ENCODE data around the gene HHLA2.
"Not testable (repeated sequence)": the region's sequence is repeated elsewhere in the genome, so short reads cannot be mapped to it uniquely, and the experiment has no call there.

The HHLA2 gene, protein sequence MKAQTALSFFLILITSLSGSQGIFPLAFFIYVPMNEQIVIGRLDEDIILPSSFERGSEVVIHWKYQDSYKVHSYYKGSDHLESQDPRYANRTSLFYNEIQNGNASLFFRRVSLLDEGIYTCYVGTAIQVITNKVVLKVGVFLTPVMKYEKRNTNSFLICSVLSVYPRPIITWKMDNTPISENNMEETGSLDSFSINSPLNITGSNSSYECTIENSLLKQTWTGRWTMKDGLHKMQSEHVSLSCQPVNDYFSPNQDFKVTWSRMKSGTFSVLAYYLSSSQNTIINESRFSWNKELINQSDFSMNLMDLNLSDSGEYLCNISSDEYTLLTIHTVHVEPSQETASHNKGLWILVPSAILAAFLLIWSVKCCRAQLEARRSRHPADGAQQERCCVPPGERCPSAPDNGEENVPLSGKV

GRCh38 chr3:108296239-108296638 is at the start of gene HHLA2:
TSS of gene HHLA2 (plus strand) at chr3:108296548. CDS start at chr3:108351814, 55,266 bp downstream.
- no peak for DNase-seq (ENCODE audit: low read depth, low spot score)

- DNase-seq (ENCODE audit: low read depth, low spot score): no peak
Measured at GRCh38 chr3:108250626-108251025, 45.7 kb upstream of the HHLA2 start.

GRCh38 chr3:108251265-108251664 is 45.1 kb upstream of the HHLA2 start:
- DNase-seq (ENCODE audit: low read depth, low spot score): no peak

GRCh38 chr3:108251844-108252243 is 44.5 kb upstream of the HHLA2 start:
- DNase-seq (ENCODE audit: low read depth, low spot score): no peak

DNA sequence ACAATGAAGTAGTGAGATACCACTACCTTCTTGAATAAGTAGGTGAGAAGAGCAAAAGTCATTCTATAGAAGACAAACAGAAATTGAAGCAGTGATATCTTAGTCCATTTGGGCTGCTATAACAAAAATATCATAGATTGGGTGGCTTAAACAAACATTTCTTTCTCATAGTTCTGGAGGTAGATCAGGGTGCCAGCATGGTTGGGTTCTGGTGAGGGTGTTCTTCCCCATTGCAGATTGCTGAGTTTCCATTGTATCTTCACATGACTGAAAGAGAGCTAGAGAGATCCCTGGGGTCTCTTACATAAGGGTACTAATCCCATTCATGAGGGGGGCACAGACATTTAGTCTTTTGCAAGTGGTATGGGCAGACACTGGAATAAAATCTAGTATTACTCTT is 41.2 kb upstream of the HHLA2 start:
- no peak for DNase-seq (ENCODE audit: low read depth, low spot score)

GRCh38 chr3:108264534-108265298 is 31.6 kb upstream of the HHLA2 start:
- not testable (repeated sequence) for DNase-seq (ENCODE audit: low read depth, low spot score)

- DNase-seq (ENCODE audit: low read depth, low spot score): not testable (repeated sequence)
Measured at GRCh38 chr3:108268235-108268634, 28.1 kb upstream of the HHLA2 start.

GRCh38 chr3:108271626-108272025 is 24.7 kb upstream of the HHLA2 start:
- no peak for DNase-seq (ENCODE audit: low read depth, low spot score)

DNA sequence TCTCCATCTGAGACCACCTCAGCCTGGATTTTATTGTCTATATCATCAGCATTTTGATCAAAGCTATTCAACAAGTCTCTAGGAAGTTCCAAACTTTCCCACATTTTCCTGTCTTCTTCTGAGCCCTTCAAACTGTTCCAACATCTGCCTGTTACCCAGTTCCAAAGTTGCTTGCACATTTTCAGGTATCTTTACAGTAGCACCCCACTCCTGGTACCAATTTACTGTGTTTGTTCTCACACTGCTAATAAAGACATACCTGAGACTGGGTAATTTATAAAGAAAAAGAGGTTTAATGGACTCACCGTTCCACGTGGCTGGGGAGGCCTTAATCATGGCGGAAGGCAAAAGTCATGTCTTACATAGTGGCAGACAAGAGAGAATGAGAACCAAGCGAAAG is 17.3 kb upstream of the HHLA2 start:
- not testable (repeated sequence) for DNase-seq (ENCODE audit: low read depth, low spot score)

DNA sequence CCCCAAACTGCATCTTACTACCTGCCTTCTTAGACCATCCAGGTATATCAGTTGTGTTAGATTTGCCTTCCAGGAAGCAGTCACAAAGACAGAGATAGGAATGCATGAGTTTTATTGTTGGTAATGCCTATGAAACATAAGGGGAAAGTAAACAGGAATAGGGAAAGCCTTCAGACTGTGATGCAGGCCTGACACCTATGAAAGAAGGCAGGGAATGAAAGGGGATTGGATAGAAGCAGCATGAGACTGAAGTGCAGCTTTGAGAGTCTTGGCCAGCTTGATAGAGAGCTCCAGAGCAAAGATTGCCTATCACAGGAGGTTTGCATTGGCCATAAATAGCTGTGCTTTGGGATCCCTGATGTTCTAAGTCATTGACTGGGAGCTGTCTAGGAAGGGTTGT is 15.9 kb upstream of the HHLA2 start:
- DNase-seq (ENCODE audit: low read depth, low spot score): no peak

DNA sequence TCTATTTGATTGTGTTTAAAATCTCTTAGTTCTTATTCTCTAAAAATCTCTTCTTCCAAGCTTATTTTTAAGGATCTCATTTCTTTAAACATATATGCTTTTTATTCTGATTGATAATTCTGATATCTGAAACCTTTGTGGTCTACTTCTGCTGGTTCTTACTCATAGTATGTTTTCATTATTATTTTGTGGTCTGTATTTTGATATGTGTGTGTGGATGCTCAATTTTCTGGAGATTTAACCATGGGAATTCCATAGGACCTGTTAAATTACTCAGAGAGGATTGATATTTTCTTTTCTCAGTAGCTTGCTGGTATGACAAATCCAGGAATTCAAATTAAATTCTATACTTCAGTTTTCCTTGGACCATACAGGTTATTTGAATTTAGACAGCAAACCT is 14.7 kb upstream of the HHLA2 start:
- DNase-seq (ENCODE audit: low read depth, low spot score): no peak

DNA sequence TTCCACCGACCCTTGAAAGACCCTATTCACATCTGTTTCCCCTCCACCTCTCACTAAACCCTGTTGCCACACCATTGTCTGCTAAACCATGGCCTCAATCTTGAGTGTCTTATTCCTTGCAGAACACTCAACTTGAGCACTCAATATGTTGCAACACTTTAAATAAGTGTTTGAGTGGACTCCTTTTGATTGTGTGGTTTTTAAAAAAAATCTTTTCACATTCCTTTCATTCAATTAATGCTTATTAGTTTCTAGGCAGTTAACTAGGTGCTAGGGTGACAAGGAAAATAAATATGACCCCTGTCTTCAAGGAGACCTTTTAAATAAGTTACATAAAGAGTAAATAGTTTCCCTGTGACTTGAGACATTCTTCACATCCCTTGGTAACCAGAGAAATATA is 13.3 kb upstream of the HHLA2 start:
- DNase-seq (ENCODE audit: low read depth, low spot score): no peak

- no peak for DNase-seq (ENCODE audit: low read depth, low spot score)
Measured at GRCh38 chr3:108283989-108284388, 12.4 kb upstream of the HHLA2 start.

DNA sequence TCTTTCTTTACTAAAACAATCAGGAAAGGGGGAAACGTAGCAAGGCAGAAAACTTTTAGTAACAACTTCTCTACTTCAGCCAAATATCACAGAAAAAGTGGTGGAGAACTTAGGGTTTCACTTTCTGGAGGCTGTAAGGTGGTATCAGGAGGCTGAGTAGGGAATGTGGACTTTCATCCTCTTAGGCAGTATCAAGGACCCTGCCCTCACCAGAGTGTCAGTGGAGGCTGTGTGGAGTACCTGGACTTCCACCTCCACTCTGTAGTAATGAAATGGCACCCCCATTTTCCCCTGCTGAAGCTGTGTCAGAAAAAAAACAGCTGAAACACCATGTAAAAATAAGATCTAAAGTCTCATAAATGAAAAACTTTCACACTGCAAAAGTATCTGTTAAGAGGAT is 11.2 kb upstream of the HHLA2 start:
- DNase-seq (ENCODE audit: low read depth, low spot score): no peak

DNA sequence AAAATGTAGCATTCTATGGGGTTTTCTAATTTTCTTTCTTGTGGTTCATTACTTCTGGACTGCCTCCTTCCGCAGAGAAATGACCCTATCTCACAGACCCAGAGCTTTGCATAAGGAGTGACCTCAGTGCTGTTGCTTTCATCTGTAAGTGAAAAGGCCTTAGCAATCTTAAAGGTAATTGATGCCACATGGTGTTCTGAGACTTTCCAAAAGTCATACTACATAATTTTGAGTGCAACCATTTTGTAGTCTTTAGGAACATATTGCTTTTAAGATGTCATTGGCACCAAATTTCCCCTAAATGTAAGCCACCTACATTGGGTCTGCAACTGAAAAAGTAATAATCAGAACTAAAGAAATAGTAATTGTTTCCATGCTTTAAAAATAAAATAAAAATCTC is 9.2 kb upstream of the HHLA2 start:
- no peak for DNase-seq (ENCODE audit: low read depth, low spot score)

GRCh38 chr3:108288193-108288592 is 8.2 kb upstream of the HHLA2 start:
- DNase-seq (ENCODE audit: low read depth, low spot score): not testable (repeated sequence)

DNA sequence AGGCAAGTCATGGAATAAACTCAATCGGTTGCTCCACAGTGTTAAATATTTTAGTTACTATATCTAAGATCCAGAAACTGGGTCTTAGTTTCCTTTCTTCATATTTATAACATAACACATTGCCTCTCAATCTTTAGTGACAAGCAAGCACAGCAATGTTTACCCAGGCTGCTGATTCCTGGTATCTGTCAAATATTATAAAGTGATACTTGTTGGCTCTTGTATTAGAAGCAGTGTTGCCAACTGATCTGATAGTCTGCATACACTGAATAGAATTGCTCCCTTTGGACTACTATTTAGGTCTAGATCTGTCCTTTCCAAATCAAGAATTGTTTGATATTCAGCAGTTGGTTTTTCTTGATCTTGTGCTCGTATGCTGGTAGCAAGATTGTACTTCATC is 7.2 kb upstream of the HHLA2 start:
- DNase-seq (ENCODE audit: low read depth, low spot score): no peak

- no peak for DNase-seq (ENCODE audit: low read depth, low spot score)
Measured at GRCh38 chr3:108292450-108292849, 3.9 kb upstream of the HHLA2 start.

DNA sequence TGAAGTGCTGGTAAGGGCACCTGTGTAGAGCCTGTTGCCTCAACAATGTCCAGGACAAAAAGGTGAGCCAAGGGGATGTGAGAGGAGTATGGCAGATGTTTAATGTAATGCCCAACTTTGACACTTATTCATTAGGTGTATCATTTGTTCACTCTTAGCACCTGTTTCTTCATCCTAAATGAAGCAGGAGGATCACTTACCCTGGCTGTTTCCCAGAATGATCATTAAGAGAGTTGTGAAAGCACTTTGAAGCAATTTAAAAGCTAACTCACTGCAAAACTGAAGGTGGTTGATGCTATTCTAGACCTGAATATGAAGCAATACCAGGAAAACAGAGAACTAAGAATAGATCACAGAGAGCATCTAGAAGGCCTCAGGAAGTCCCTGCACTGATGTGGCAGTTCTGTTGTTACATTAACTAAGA is 3.4 kb upstream of the HHLA2 start:
- no peak for DNase-seq (ENCODE audit: low read depth, low spot score)

DNA sequence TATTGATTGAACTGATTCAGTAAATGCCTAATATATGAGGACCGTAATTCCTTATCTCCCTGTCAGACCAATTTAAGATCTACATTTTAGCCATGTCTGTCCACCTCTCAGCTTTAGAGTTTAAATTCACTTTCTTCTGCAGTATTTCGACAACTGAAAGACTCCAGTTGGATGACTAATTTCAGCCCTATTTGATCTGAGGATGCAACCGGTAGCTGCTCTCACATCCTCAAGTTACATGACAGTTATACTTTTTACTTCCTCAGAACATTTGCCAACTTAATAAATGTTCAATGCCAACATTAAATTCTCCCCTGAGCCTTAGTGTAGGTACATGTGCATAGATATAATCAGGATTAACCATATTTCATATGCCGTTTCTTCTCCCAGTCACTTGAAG is 2.5 kb upstream of the HHLA2 start:
- no peak for DNase-seq (ENCODE audit: low read depth, low spot score)

- DNase-seq (ENCODE audit: low read depth, low spot score): no peak
Measured at GRCh38 chr3:108295421-108296175, 750 bp upstream of the HHLA2 start.

DNA sequence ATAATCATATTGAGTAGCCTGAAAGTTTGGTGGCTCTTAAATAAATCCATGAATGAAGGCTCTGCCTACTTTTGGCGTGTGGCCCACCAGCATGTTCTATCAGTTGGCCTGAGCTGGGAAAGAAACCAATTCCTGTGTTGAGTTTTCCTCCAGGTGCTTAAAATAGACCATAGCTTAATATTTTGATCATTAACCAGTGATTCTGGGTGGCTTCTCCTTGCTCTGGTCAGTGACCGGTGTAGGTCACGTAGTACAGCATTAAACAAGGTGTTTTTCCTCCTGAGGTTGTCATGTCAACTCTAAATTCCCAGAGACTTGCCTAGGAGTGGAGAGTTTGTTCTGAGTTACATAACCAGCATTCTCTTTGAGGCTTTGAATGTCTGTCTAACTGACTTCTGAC is 1.3 kb downstream of the HHLA2 start:
- no peak for DNase-seq (ENCODE audit: low read depth, low spot score)
